K562 (cell line): ENCODE measurements around the gene UBE2J2. TPM values are rescaled to one million over a fixed set of nuclear protein-coding genes. Genes with fewer than 3 reads are reported as not detected.

Experiments
- BRF1 ChIP-seq: IDR thresholded peaks from 3 replicates; pipeline ENCODE4 v1.6.1; 2011; ENCODE audit warnings: borderline replicate concordance, mild to moderate bottlenecking; ENCODE audit not compliant: insufficient read length; ENCODE audit errors: extremely low read depth
- FOS ChIP-seq: IDR thresholded peaks from 3 replicates; pipeline ENCODE4 v1.6.1; 2011; ENCODE audit not compliant: insufficient read length; ENCODE audit errors: extremely low read depth
- FOXA1 ChIP-seq: fragments of 450-650 bp; IDR thresholded peaks from 2 replicates; pipeline ENCODE4 v1.6.1; 2016; ENCODE audit warnings: mild to moderate bottlenecking, borderline replicate concordance
- HDAC3 ChIP-seq: fragments of 450-650 bp; IDR thresholded peaks from 2 replicates; pipeline ENCODE4 v1.6.1; 2018; ENCODE audit warnings: borderline replicate concordance, mild to moderate bottlenecking, moderate library complexity; ENCODE audit not compliant: partially characterized antibody
- HMGN3 ChIP-seq: IDR thresholded peaks from 2 replicates; pipeline ENCODE4 v1.6.1; 2011; ENCODE audit warnings: borderline replicate concordance, low read depth, mild to moderate bottlenecking, mixed read lengths, low read length; ENCODE audit not compliant: insufficient read length; ENCODE audit errors: extremely low read depth
- NEUROD1 ChIP-seq: fragments of 150-350 bp; IDR thresholded peaks from 2 replicates; pipeline ENCODE4 v1.6.1; 2014; ENCODE audit warnings: borderline replicate concordance, low read length, low read depth; ENCODE audit not compliant: partially characterized antibody
- U2AF2 ChIP-seq: fragments of 200-400 bp; formaldehyde crosslinking; optimal IDR thresholded peaks from 2 replicates; pipeline ENCODE3; 2017; ENCODE audit warnings: low read depth, mild to moderate bottlenecking, low read length
- ZFP1 ChIP-seq: fragments of 450-650 bp; formaldehyde crosslinking; IDR thresholded peaks from 2 replicates; pipeline ENCODE4 v1.4.0; 2020; ENCODE audit warnings: mild to moderate bottlenecking, mixed read lengths
- ZFP36 ChIP-seq: fragments of 150-350 bp; IDR thresholded peaks from 2 replicates; pipeline ENCODE4 v1.6.1; 2018; ENCODE audit warnings: low read length, low read depth; ENCODE audit not compliant: partially characterized antibody
- ZKSCAN3 ChIP-seq: fragments of 250-450 bp; sonication (Bioruptor Pico); IDR thresholded peaks from 2 replicates; pipeline ENCODE4 v1.4.0; 2020
- ZNF282 ChIP-seq: sonication (generic); formaldehyde crosslinking; IDR thresholded peaks from 2 replicates; pipeline ENCODE4 v1.8.1; 2023; ENCODE audit warnings: missing genetic modification reagents
- ZNF316 ChIP-seq: fragments of 450-650 bp; IDR thresholded peaks from 2 replicates; pipeline ENCODE4 v1.6.1; 2016
- ZNF41 ChIP-seq: fragments of 250-450 bp; sonication (Bioruptor Pico); conservative IDR thresholded peaks from 2 replicates; pipeline ENCODE4 v1.4.0; 2020; ENCODE audit warnings: mild to moderate bottlenecking
- ZNF668 ChIP-seq: fragments of 250-450 bp; sonication (Bioruptor Pico); IDR thresholded peaks from 2 replicates; pipeline ENCODE4 v1.8.0; 2022; ENCODE audit warnings: mild to moderate bottlenecking, inconsistent platforms
- ZNF778 ChIP-seq: fragments of 450-650 bp; formaldehyde crosslinking; IDR thresholded peaks from 2 replicates; pipeline ENCODE4 v1.4.0; 2020; ENCODE audit warnings: mild to moderate bottlenecking, moderate library complexity
- polyA plus RNA-seq, 8 experiments: library from polyadenylated mRNA; depleted of rRNA in 4 of 8; stranded (reverse) in 5 of 8; unstranded in 3 of 8; fragments of >200 nt; fragmentation: Nextera tagmentation in 2 of 8; fragmentation: Illumina TruSeq in 1 of 8; extraction: Ambion mirVana in 2 of 8; extraction: Trizol in 1 of 8; gene quantifications; 2 replicates each; pipeline versions ENCODE4 v1.2.1 to v1.2.3, GENCODE V29; 2011 to 2014; ENCODE audit warnings: inconsistent platforms in 1 of 8, missing spikeins in 1 of 8
- total RNA-seq, 7 experiments: library from RNA; depleted of rRNA in 6 of 7; stranded (reverse); fragments of >200 nt in 6 of 7; fragmentation: Illumina TruSeq in 2 of 7; extraction: Trizol in 2 of 7; gene quantifications; 2 replicates each; pipeline versions ENCODE4 v1.2.1 to v1.2.3, GENCODE V29; 2011 to 2021; ENCODE audit warnings: low replicate concordance in 1 of 7
- TF ChIP-seq, protein P1 (sequence below): fragments of 450-650 bp; IDR thresholded peaks from 2 replicates; pipeline ENCODE4 v1.6.1; 2016; ENCODE audit warnings: low read depth
- TF ChIP-seq, protein P2 (sequence below): fragments of 450-650 bp; IDR thresholded peaks from 2 replicates; pipeline ENCODE4 v1.6.1; 2016
- TF ChIP-seq, protein P3 (sequence below): sonication (generic); formaldehyde crosslinking; IDR thresholded peaks from 2 replicates; pipeline ENCODE4 v1.8.1; 2023; ENCODE audit warnings: mild to moderate bottlenecking, missing genetic modification reagents

UBE2J2 gene
- total and polyA plus RNA-seq, 9 of the 15 experiments (the other 6 are each of a cell fraction or from before 2014, with no cell fraction given) = 0.93 to 112 (median 75.5) TPM

DNA sequence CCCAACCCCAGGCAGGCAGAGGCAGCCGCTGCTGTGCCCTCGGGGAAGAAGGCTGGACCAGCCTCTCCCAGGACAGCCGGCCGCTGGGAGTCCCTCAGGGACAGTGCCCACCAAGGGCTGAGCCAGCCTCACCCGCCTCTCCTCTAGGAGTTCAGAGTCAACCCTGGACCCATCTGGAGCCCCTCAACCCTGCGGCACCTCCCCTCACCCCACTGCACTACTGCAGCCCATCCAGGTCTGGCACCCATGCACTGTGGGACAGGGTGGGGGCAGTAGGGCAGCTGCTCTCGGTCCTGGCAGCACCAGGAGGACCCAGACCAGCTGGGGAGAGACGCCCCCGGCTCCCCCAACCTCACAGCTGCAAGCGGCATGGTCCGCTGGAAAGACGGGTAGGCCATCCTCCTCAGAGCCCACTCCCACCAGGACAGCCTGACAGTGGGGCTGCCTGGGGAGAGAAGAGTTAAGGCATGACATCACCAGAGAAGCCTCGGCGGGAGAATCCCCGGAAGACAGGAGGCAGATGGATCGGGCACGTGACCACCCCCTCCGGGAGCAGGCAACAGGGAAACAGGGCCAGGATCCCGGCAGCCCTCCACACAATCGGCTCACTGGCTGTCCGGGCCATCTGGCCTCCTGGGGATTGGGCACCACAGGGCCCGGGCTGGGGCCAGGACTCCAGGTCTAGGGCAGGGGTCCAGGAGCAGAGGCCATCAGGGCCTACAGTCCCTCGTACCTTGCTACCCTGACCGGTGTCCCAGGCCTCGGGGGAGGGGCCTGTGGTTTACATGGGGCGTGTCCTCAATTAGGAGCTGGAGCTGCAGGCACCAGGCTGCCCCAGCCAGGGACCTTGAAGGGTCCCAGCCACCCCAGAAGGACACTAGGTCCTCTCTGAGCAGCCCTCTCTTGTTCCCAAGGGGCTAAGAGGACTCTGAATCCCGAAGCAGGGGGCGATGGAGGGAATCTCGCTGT is 31.0 kb upstream of the UBE2J2 start (continued):
- TF ChIP-seq, protein P1, sequence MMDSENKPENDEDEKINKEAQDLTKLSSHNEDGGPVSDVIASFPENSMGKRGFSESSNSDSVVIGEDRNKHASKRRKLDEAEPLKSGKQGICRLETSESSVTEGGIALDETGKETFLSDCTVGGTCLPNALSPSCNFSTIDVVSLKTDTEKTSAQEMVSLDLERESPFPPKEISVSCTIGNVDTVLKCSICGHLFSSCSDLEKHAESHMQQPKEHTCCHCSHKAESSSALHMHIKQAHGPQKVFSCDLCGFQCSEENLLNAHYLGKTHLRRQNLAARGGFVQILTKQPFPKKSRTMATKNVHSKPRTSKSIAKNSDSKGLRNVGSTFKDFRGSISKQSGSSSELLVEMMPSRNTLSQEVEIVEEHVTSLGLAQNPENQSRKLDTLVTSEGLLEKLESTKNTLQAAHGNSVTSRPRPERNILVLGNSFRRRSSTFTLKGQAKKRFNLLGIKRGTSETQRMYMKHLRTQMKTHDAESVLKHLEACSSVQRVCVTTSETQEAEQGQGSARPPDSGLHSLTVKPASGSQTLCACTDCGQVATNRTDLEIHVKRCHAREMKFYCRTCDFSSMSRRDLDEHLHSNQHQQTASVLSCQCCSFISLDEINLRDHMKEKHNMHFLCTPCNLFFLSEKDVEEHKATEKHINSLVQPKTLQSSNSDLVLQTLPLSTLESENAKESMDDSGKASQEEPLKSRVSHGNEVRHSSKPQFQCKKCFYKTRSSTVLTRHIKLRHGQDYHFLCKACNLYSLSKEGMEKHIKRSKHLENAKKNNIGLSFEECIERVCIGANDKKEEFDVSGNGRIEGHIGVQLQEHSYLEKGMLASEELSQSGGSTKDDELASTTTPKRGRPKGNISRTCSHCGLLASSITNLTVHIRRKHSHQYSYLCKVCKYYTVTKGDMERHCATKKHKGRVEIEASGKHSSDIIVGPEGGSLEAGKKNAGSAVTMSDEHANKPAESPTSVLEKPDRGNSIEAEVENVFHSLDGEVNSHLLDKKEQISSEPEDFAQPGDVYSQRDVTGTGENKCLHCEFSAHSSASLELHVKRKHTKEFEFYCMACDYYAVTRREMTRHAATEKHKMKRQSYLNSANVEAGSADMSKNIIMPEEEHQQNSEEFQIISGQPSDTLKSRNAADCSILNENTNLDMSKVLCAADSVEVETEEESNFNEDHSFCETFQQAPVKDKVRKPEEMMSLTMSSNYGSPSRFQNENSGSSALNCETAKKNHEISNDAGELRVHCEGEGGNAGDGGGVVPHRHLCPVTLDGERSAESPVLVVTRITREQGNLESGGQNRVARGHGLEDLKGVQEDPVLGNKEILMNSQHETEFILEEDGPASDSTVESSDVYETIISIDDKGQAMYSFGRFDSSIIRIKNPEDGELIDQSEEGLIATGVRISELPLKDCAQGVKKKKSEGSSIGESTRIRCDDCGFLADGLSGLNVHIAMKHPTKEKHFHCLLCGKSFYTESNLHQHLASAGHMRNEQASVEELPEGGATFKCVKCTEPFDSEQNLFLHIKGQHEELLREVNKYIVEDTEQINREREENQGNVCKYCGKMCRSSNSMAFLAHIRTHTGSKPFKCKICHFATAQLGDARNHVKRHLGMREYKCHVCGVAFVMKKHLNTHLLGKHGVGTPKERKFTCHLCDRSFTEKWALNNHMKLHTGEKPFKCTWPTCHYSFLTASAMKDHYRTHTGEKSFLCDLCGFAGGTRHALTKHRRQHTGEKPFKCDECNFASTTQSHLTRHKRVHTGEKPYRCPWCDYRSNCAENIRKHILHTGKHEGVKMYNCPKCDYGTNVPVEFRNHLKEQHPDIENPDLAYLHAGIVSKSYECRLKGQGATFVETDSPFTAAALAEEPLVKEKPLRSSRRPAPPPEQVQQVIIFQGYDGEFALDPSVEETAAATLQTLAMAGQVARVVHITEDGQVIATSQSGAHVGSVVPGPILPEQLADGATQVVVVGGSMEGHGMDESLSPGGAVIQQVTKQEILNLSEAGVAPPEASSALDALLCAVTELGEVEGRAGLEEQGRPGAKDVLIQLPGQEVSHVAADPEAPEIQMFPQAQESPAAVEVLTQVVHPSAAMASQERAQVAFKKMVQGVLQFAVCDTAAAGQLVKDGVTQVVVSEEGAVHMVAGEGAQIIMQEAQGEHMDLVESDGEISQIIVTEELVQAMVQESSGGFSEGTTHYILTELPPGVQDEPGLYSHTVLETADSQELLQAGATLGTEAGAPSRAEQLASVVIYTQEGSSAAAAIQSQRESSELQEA = no peak
- TF ChIP-seq, protein P2, sequence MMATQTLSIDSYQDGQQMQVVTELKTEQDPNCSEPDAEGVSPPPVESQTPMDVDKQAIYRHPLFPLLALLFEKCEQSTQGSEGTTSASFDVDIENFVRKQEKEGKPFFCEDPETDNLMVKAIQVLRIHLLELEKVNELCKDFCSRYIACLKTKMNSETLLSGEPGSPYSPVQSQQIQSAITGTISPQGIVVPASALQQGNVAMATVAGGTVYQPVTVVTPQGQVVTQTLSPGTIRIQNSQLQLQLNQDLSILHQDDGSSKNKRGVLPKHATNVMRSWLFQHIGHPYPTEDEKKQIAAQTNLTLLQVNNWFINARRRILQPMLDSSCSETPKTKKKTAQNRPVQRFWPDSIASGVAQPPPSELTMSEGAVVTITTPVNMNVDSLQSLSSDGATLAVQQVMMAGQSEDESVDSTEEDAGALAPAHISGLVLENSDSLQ = no peak
- no peak for TF ChIP-seq HDAC3
- no peak for TF ChIP-seq ZKSCAN3 (CRISPR knock-in tag)
- no peak for TF ChIP-seq ZNF41 (CRISPR knock-in tag)
- no peak for TF ChIP-seq ZNF282 (CRISPR knock-in tag)
- TF ChIP-seq FOS = no peak
- TF ChIP-seq, protein P3, sequence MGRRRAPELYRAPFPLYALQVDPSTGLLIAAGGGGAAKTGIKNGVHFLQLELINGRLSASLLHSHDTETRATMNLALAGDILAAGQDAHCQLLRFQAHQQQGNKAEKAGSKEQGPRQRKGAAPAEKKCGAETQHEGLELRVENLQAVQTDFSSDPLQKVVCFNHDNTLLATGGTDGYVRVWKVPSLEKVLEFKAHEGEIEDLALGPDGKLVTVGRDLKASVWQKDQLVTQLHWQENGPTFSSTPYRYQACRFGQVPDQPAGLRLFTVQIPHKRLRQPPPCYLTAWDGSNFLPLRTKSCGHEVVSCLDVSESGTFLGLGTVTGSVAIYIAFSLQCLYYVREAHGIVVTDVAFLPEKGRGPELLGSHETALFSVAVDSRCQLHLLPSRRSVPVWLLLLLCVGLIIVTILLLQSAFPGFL (CRISPR knock-in tag) = 0 out of 2 replicates have a peak, but pooled peaks have one; percentile 28
- no peak for TF ChIP-seq BRF1
- no peak for TF ChIP-seq ZFP1 (CRISPR knock-in tag)
- TF ChIP-seq NEUROD1 = no peak
- no peak for TF ChIP-seq FOXA1
- TF ChIP-seq U2AF2 = no peak
- no peak for TF ChIP-seq ZNF668 (CRISPR knock-in tag)
- no peak for TF ChIP-seq ZNF316
- no peak for TF ChIP-seq ZNF778 (CRISPR knock-in tag)
- TF ChIP-seq ZFP36 = no peak
- no peak for TF ChIP-seq HMGN3
